DMS79 (cell line): ENCODE data around the gene MYBPC2.
"Not testable (repeated sequence)": the region's sequence is repeated elsewhere in the genome, so short reads cannot be mapped to it uniquely, and the experiment has no call there.

Experiments used
- DNase-seq: peaks from one replicate; lab custom pipeline; 2025; lab: John Stamatoyannopoulos, UW

Gene MYBPC2

DNA sequence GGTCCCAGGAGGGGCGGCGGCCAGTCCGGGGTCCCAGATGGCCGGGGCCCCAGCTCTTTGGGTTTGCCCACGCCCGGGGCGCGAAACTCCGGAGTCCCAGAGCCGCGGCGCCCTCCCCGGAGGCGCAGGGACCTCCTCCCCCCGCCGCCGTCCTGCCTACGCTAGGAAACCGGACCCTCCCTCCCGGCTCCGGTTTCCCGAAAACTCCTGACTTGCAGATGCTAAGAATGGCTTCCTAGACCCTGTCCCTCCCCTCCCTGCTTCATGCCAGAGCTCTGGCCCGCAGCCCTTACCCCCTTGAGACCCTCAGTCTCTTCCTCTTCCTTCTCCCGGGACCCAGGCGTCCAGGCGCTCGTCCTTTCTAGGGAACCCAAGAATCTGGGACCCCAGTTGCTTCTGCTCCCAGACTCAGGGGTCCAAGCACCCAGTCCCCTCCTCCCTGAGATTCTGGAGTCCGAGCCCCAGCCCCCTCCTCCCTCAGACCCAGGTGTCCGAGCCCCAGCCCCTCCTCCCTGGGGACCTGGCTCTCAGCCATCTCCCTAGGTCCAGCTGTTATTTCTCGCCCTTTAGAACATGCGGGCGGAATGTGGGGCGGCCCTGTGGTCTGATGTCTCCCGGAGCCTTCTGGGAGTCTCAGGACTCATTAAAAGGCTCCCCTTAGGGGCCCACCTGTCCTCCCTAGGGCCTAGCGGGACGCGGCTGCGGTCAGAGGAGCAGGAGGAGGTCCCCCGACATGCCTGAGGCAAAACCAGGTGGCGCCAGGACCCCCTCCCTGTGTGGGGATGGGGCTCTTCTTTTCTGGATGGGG lies at the start of gene MYBPC2:
Gene MYBPC2, plus strand, starts transcription at position 672 of the 808 bp plus-strand sequence. Its CDS starts 62 bp downstream, at position 734.
- DNase-seq, result no peak

DNA sequence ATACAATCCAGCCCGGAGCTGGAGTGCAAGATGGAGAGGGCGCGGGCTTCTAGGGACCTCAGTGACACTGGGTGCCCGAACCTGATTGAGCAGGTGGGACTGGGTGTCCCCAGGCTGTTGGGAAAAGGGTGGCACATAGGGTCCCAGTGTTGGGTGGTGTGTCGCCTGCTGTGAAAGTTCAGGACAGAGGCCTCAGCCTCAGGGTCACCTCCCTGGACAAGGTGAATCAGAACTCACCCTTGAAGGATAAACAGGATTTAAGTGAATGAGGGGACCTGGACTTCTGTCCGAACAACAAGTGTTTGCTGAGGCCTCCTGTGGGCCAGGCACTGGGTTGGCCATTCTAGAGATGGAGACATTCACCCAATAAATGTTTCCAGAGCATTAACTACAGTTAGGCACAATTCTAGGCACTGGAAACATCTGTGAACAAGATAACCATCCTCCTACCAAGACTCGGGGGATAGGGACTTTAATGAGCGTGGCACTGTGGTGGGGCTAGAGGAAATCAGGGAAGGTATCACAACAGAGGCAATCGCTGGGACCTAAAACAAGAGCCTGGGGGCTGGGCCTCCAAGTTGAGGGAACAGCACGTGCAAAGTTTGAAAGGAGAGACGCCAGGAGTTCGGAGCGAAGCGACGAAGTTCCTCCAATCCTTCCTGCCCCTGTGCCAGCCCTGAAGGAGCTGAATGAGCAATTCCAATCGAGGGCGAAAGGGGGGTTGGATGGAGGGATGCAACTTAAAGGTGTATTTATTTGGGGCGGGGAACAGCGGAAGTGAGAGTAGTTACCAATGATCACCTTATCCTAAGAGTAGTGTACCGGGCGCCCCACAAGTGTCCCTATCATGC lies 49.5 kb upstream of the MYBPC2 start:
- no peak for DNase-seq

DNA sequence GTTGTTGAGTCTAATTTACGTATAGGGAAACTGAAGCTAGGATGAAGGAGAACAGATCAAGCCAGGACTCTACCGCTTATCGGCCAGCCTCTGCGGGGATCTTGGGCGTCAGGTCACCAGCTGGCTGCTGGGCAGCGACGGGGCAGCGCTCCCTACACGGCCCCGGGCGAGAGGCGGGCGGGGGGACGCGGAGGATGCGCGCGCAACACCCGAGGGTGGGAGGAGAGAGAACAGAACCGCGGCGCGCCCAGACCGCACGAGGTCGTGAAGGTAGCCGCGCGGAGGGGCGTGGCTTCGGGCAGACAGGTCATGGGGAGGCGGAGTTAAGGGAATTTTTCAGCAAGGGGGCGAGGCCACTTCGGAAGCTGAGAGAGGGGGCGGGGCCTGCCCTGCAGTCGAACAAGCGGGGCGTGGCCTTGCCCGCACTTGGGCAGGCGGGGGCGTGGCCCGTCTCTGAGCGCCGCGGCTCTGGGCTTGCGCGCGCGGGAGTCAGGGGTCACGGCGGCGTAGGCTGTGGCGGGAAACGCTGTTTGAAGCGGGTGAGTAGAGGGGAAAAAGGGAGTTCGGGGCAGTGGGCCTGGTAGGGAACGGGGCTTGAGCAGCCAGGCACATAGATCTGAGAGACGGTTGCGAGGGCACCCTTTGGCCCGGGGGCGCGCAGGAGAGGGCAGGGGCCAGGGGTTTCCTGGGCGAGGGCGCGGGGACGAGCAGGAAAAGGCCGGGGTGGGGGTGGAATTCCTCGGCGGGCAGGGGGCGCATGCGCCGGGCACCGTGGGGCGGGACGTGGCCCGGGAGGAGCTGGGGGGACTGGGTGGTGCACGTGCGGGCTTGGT lies 48.6 kb upstream of the MYBPC2 start, which contains the start of gene POLD1:
Gene POLD1, plus strand, starts transcription at position 496 of the 833 bp plus-strand sequence. CDS start 14,505 bp downstream, outside the sequence.
- DNase-seq, result peak; percentile 91

DNA sequence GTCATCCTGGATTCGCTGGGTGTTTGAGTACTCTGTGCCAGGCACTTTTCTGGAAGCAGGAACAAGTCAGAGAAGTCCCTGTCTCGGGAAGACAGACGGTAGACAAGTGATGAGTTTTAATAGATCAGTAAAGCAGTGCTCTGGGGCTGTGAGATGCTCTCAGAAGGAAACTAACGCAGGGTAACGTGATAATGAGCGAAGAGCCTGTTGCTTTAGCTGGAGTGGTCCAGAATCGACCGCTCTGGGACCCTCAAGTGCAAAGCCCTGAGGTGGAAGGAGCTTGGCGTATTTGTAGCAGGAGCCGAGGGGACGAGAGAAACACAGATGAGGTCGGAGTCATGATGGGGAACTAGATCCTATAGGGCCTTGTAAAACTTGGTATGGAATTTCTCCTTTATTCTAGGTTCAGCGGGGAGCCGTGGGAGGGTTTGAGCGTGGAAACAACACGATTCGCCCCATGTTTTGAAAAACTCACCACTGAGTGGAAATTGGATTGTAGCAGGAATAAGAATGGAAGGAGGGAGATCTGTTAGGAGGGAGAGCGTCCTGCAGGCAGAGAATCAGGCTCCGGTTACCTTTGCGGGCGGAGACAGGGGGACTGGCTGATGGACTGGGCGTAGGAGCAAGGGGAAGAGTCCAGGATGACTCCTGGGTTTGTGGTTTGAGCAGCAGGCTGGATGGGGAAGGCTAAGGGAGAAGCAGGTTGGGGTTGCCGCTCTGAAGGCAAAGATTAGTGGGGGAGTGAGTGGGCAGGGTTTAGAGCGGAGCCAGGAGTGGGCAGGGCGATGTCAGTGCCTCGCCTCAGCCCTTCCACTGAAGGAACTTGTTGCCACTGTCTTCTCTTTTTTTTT lies 47.8 kb upstream of the MYBPC2 start:
- DNase-seq, result peak; percentile 24

DNA sequence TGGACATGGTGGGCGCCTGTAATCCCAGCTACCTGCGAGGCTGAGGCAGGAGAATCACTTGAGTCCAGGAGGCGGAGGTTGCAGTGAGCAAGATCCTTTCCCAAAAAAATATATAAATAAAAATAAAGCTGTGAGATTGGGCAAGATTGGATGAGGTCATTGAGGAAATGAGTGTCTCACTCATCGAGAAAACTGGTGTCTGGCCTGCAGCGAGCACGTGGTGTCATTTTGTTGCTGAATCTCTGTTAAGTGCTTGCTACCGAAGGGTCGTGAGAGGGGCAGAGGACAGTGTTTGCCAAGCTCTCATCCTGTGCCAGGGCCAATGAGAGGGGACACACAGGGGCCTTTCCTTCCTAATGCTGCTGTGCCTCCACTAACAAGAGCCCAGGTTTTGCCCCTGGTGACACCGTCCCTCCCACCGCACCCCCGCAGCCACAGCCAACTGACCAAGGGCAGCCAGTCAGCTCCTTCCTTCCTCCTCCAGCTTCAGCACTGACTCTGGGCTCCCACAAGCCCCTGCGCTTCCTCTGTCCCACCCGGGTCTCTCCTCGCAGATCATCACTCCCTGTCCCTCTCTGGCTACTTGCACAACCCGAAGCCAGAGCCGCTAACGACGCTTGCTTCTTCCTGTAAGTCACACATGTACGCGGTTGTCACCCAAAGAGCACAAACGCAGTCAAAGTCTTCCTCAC lies 45.4 kb upstream of the MYBPC2 start:
- DNase-seq, result no peak

DNA sequence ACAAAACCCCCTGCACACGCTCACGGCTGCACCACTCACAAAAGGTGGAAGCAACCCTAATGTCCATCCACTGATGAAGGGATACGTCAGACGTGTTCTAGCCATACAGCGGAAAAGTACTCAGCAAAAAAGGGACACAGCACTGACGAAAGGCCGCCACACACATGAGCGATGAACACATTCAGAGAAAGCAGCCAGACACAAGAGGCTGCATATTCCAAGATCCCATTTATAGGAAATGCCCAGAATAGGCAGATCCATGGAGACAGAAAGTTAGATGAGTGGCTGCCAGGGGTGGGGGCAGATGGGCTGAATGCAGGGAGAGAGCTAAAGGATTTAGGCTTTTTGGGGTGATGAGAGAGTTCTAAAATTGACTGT lies 44.8 kb upstream of the MYBPC2 start:
- DNase-seq, result no peak

DNA sequence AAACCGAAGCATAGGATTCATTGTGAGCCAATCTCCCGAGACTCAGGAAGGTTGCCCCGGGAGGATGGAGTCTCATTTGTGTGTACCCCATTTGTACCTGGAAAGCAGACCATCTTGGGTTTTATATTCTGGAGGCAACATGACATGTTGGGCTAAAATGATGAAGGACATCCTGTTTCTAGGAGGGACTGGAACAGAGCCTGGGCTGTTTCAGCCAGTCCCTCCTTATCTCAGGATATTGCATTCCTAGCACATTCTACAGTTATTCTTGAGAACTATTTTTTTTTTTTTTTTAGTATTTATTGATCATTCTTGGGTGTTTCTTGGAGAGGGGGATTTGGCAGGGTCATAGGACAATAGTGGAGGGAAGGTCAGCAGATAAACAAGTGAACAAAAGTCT lies 42.4 kb upstream of the MYBPC2 start:
- not testable (repeated sequence) for DNase-seq

DNA sequence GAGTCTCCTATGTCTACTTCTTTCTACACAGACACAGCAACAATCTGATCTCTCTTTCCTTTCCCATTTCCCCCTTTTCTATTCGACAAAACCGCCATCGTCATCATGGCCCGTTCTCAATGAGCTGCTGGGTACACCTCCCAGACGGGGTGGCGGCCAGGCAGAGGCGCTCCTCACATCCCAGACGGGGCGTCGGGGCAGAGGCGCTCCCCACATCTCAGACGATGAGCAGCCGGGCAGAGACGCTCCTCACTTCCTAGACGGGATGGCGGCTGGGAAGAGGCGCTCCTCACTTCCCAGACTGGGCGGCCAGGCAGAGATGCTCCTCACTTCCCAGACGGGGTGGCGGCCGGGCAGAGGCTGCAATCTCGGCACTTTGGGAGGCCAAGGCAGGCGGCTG lies 41.7 kb upstream of the MYBPC2 start:
- not testable (repeated sequence) for DNase-seq

DNA sequence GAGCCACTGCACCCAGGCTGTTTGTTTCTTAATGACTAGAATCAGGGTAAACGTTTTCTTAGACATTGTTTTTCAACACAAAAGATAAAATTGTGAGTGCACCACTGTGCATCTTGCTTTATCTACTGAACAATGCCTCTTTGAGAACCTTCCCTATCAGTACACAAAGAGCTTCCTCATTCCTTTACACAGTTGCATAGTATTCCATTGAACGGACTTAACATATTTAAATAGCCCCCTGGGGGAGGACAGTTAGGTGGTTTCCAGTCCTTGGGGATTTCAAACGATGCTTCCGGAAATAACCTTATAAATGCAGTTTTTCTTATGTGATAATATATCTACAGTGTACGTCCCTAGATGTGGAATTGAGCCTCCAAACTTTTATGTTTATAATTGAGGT lies 39.9 kb upstream of the MYBPC2 start:
- DNase-seq, result no peak

DNA sequence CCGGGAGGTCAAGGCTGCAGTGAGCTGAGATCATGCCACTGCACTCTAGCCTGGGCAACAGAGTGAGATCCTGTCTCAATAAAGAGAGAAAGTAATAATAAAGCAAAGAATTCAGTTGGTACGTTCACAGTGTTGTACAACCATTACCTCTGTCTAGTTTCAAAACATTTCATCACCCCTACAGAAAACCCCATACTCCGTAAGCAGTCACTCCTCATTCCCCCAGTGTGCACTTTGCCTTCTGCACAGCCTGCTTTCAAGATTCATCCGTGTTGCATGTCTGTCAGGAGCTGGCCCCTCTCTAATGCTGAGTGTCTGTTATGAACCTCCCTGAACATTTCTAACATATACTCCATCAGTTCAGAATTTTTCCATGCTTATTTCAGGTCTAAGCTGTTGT lies 39.1 kb upstream of the MYBPC2 start:
- DNase-seq, result no peak

DNA sequence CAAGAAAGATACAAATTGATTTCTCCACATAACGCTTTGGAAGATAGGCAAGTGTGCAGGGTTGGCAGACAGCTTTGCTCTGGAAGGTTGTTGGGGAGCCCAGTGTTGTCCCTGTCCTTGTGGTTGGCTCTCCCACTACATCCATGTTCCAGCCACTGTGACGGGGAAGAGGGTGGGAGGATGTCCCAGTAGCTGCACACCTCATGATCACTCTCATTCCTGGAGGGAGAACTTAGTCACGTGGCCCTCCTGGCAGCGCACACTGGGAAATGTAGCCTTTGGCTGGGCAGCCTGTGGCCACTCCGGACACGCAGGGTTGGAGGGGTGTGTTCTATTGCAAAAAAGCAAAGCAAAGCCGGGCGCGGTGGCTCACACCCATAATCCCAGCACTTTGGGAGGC lies 38.7 kb upstream of the MYBPC2 start:
- DNase-seq, result no peak

DNA sequence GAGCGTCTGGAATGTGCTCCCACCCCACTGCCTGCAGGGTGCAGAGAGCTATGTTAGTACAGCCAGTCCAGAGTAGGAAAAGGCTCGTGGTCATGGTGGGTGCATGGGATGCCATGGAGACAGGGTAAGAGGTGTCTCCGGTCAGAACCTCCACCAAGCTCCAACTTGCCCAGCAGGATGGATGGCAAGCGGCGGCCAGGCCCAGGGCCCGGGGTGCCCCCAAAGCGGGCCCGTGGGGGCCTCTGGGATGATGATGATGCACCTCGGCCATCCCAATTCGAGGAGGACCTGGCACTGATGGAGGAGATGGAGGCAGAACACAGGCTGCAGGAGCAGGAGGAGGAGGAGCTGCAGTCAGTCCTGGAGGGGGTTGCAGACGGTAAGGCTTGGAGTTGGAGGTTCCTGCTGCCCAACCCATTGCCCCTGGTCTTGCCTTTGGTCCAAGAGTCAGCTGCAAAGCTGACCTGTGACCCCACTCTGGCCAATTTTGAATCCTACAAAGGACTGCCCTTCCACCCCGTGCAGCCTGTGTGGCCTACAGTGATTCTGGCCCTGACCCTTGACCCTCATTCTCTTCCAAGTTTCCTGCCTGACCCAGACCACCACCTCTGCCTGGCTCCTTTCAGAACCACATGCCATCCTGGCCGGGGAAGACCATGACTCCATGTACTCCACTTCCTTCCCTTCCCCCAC lies 33.9 kb upstream of the MYBPC2 start:
- DNase-seq, result no peak

DNA sequence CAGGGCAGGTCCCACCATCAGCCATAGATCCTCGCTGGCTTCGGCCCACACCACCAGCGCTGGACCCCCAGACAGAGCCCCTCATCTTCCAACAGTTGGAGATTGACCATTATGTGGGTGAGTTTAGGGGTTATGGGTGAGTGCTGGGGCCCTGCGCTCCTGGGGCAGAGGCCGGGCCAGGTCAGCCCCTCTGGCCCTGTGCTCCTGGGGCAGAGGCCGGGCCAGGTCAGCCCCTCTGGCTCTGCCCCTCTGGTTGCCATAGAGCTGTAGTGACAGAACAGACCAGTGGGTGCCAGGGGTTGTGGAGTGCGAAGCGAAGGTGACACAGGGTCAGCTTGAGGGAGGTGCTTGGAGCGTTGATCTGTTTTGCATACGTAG lies 33.3 kb upstream of the MYBPC2 start:
- no peak for DNase-seq

DNA sequence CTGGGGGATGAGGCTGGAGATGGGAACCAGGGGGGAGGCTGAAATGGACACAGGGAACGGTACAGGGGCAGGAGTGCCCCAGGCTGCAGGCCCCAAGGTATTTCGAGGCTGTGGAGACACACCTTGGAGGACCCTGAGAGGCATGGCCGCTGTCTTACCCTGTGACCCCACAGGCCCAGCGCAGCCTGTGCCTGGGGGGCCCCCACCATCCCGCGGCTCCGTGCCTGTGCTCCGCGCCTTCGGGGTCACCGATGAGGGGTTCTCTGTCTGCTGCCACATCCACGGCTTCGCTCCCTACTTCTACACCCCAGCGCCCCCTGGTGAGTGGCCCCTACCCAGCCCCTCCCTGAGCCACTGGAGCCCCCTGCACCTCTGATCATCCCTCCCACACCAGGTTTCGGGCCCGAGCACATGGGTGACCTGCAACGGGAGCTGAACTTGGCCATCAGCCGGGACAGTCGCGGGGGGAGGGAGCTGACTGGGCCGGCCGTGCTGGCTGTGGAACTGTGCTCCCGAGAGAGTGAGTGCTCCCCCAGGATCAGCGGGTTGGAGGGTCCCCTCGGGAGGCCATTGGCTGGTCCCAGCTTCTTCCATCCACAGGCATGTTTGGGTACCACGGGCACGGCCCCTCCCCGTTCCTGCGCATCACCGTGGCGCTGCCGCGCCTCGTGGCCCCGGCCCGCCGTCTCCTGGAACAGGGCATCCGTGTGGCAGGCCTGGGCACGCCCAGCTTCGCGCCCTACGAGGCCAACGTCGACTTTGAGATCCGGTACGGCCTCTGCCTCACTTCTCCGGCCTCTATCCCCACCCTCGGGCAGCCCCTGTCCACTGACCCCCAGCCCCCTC lies 30.9 kb upstream of the MYBPC2 start:
- no peak for DNase-seq

DNA sequence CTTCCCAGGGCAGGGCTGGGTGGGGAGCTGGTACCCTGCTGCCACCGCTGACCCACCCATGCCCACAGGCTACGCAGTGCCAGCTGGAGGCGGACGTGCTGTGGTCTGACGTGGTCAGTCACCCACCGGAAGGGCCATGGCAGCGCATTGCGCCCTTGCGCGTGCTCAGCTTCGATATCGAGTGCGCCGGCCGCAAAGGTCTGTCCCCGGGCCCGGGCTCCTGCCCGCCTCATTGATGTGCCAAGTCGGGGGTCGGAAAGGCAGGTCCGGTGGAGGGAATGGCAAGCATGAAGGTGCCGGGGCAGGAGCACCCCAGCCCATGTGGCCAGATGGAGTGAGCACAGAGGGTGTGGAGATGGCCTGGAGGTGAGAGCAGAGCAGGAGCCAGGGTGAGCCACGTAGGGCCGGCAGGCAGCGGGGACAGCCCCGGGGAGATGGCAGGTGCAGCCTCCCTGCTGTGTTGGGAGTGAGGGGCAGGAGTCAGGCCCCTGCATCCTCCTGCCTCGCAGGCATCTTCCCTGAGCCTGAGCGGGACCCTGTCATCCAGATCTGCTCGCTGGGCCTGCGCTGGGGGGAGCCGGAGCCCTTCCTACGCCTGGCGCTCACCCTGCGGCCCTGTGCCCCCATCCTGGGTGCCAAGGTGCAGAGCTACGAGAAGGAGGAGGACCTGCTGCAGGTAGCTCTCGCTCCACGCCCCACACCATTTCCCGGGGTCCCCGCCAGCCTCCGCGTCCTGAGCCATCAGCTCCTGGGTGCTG lies 30.0 kb upstream of the MYBPC2 start:
- DNase-seq, result no peak

DNA sequence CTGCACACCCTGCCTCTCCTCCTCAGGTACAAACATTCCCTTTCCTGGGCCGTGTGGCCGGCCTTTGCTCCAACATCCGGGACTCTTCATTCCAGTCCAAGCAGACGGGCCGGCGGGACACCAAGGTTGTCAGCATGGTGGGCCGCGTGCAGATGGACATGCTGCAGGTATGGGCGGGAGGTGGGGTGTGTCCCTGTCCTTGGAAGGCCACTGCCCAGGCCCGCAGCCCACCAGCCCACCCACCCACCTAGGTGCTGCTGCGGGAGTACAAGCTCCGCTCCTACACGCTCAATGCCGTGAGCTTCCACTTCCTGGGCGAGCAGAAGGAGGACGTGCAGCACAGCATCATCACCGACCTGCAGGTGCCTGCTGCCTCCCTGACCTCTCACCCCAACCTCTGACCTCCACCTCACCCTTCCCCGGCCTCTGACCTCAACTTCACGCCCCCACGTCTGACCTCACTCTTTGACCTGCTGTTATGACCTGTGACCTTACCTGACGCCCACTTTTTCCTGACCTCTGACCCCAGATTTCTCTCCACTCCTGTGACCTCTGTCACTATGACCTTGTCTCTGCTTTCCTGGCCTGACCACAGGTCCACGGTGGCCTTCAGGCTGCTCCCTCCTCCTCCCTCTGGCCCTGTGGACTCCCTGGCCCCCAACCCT lies 26.4 kb upstream of the MYBPC2 start:
- no peak for DNase-seq

DNA sequence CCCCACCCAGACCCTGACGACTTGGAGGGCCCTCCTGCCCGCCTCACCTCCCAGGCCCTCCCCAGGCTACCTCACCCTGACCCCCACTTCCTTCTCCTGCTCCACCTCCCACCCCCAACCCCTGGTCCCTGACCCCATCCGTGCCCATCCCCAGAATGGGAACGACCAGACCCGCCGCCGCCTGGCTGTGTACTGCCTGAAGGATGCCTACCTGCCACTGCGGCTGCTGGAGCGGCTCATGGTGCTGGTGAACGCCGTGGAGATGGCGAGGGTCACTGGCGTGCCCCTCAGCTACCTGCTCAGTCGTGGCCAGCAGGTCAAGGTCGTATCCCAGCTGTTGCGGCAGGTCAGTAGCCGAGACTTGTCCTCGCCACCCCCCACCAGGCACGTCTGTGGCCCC lies 25.9 kb upstream of the MYBPC2 start:
- DNase-seq, result no peak

DNA sequence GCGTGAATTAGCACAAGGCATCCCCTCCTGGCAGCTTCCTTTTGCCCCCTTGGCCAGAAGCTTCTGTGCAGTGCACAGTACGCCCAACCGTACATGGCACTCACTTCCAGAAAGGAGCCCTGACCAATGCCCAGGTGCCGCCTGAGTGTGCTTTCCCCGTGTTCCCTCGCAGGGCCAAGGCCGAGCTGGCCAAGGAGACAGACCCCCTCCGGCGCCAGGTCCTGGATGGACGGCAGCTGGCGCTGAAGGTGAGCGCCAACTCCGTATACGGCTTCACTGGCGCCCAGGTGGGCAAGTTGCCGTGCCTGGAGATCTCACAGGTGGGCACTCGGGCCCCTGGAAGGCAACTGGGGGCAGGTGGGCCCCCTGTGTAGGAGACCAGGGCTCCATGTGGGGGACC lies 23.3 kb upstream of the MYBPC2 start:
- no peak for DNase-seq
